WTC11 (cell line): Measurements from ENCODE around the gene FOXP1. TPM values are rescaled to one million over a fixed set of nuclear protein-coding genes. Genes with fewer than 3 reads are reported as not detected.

Experiments used
- ATAC-seq: fragments of 200-7000 bp; cut with Tn5 transposase; 2 replicates; pipeline ENCODE4 v1.10.0; 2021; ENCODE audit warnings: mild to moderate bottlenecking, moderate library complexity
- CTCF ChIA-PET: fragments of 300-600 bp; sonication (Branson Sonifier 250); formaldehyde crosslinking; loops from one replicate; lab custom pipeline; 2021; ENCODE audit warnings: antibody characterized with exemption; lab: Charles Lee
- POLR2A ChIA-PET: fragments of 350-600 bp; sonication (Branson Sonifier 250); formaldehyde crosslinking; loops from one replicate; lab custom pipeline; 2021; ENCODE audit warnings: antibody characterized with exemption; lab: Charles Lee
- DNase-seq: peaks from one replicate; pipeline ENCODE4 v3.0.0; 2021; ENCODE audit warnings: low spot score
- H3K27ac Mint-ChIP-seq: 2 replicates; pipeline ENCODE4 v1.8.0; 2021; ENCODE audit warnings: mixed read lengths
- H3K27me3 Mint-ChIP-seq: 2 replicates; pipeline ENCODE4 v1.8.0; 2021; ENCODE audit warnings: low read depth, mild to moderate bottlenecking, moderate library complexity, mixed read lengths
- H3K36me3 Mint-ChIP-seq: 2 replicates; pipeline ENCODE4 v1.8.0; 2021; ENCODE audit warnings: mixed read lengths
- H3K4me1 Mint-ChIP-seq: 2 replicates; pipeline ENCODE4 v1.8.0; 2022; ENCODE audit warnings: mixed read lengths
- H3K4me3 Mint-ChIP-seq: 2 replicates; pipeline ENCODE4 v1.8.0; 2021; ENCODE audit warnings: mild to moderate bottlenecking, moderate library complexity, mixed read lengths
- H3K9me3 Mint-ChIP-seq: 2 replicates; pipeline ENCODE4 v1.8.0; 2021; ENCODE audit warnings: mixed read lengths
- ATF1 ChIP-seq: sonication (generic); formaldehyde crosslinking; IDR thresholded peaks from 2 replicates; pipeline ENCODE4 v1.8.1; 2023; ENCODE audit warnings: mild to moderate bottlenecking, moderate library complexity, missing genetic modification reagents
- FOXJ3 ChIP-seq: sonication (generic); formaldehyde crosslinking; IDR thresholded peaks from 2 replicates; pipeline ENCODE4 v1.9.0; 2021; ENCODE audit warnings: missing genetic modification reagents, mild to moderate bottlenecking, borderline replicate concordance
- KAT7 ChIP-seq: sonication (generic); formaldehyde crosslinking; IDR thresholded peaks from 2 replicates; pipeline ENCODE4 v1.8.1; 2023; ENCODE audit warnings: missing genetic modification reagents, mild to moderate bottlenecking, borderline replicate concordance
- MYBL2 ChIP-seq: sonication (generic); formaldehyde crosslinking; IDR thresholded peaks from 2 replicates; pipeline ENCODE4 v1.8.1; 2023; ENCODE audit warnings: mild to moderate bottlenecking, moderate library complexity, missing genetic modification reagents
- NR2C2 ChIP-seq: sonication (generic); formaldehyde crosslinking; IDR thresholded peaks from 2 replicates; pipeline ENCODE4 v1.8.0; 2022; ENCODE audit warnings: mild to moderate bottlenecking, missing genetic modification reagents
- RORB ChIP-seq: fragments of 250-450 bp; sonication (Bioruptor Pico); IDR thresholded peaks from 2 replicates; pipeline ENCODE4 v1.9.0; 2021; ENCODE audit warnings: mild to moderate bottlenecking
- SMAD3 ChIP-seq: sonication (generic); formaldehyde crosslinking; IDR thresholded peaks from 2 replicates; pipeline ENCODE4 v1.8.0; 2022; ENCODE audit warnings: missing genetic modification reagents, mild to moderate bottlenecking, borderline replicate concordance
- SMAD4 ChIP-seq: sonication (generic); formaldehyde crosslinking; IDR thresholded peaks from 2 replicates; pipeline ENCODE4 v1.8.0; 2022; ENCODE audit warnings: mild to moderate bottlenecking, missing genetic modification reagents
- TCF7 ChIP-seq: sonication (generic); formaldehyde crosslinking; IDR thresholded peaks from 2 replicates; pipeline ENCODE4 v1.8.0; 2022; ENCODE audit warnings: mild to moderate bottlenecking, low read depth, missing genetic modification reagents, moderate library complexity
- TP53 ChIP-seq: sonication (generic); formaldehyde crosslinking; IDR thresholded peaks from 2 replicates; pipeline ENCODE4 v1.8.1; 2023; ENCODE audit warnings: mild to moderate bottlenecking, missing genetic modification reagents
- ZNF138 ChIP-seq: sonication (generic); formaldehyde crosslinking; conservative IDR thresholded peaks from 2 replicates; pipeline ENCODE4 v1.8.1; 2022; ENCODE audit warnings: mild to moderate bottlenecking, moderate library complexity, missing genetic modification reagents
- ZNF232 ChIP-seq: sonication (generic); formaldehyde crosslinking; IDR thresholded peaks from 2 replicates; pipeline ENCODE4 v1.8.0; 2022; ENCODE audit warnings: mild to moderate bottlenecking, missing genetic modification reagents
- ZNF263 ChIP-seq: sonication (generic); formaldehyde crosslinking; IDR thresholded peaks from 2 replicates; pipeline ENCODE4 v1.8.1; 2022; ENCODE audit warnings: low read depth, mild to moderate bottlenecking, moderate library complexity, missing genetic modification reagents
- total RNA-seq: library from RNA; stranded (reverse); gene quantifications from 3 replicates; pipeline ENCODE4 v1.2.3, GENCODE V29; 2021
- TF ChIP-seq, protein P1 (sequence below): sonication (generic); formaldehyde crosslinking; IDR thresholded peaks from 2 replicates; pipeline ENCODE4 v1.8.1; 2023; ENCODE audit warnings: mild to moderate bottlenecking, moderate library complexity, missing genetic modification reagents
- TF ChIP-seq, protein P2 (sequence below): fragments of 250-450 bp; sonication (Bioruptor Pico); IDR thresholded peaks from 2 replicates; pipeline ENCODE4 v1.8.0; 2021; ENCODE audit warnings: mild to moderate bottlenecking
- TF ChIP-seq, protein P3 (sequence below): sonication (generic); formaldehyde crosslinking; conservative IDR thresholded peaks from 2 replicates; pipeline ENCODE4 v1.8.1; 2022; ENCODE audit warnings: mild to moderate bottlenecking, missing genetic modification reagents
- TF ChIP-seq, protein P4 (sequence below): sonication (generic); formaldehyde crosslinking; IDR thresholded peaks from 2 replicates; pipeline ENCODE4 v1.8.1; 2022; ENCODE audit warnings: mild to moderate bottlenecking, missing genetic modification reagents, moderate library complexity, borderline replicate concordance
- TF ChIP-seq, protein P5 (sequence below): sonication (generic); formaldehyde crosslinking; IDR thresholded peaks from 2 replicates; pipeline ENCODE4 v1.8.1; 2022; ENCODE audit warnings: mild to moderate bottlenecking, moderate library complexity, missing genetic modification reagents
- TF ChIP-seq, protein P6 (sequence below): sonication (generic); formaldehyde crosslinking; IDR thresholded peaks from 2 replicates; pipeline ENCODE4 v1.8.0; 2022; ENCODE audit warnings: mild to moderate bottlenecking, missing genetic modification reagents
- TF ChIP-seq, protein P7 (sequence below): sonication (generic); formaldehyde crosslinking; IDR thresholded peaks from 2 replicates; pipeline ENCODE4 v1.8.1; 2022; ENCODE audit warnings: missing genetic modification reagents, borderline replicate concordance
- TF ChIP-seq, protein P8 (sequence below): sonication (generic); formaldehyde crosslinking; IDR thresholded peaks from 2 replicates; pipeline ENCODE4 v1.8.1; 2023; ENCODE audit warnings: mild to moderate bottlenecking, missing genetic modification reagents
- TF ChIP-seq, protein P9 (sequence below): sonication (generic); formaldehyde crosslinking; conservative IDR thresholded peaks from 2 replicates; pipeline ENCODE4 v1.8.1; 2023; ENCODE audit warnings: mild to moderate bottlenecking, low read depth, missing genetic modification reagents, moderate library complexity

Gene FOXP1
- total RNA-seq, 1 experiment from 2014 or later, result 25.8 TPM

DNA sequence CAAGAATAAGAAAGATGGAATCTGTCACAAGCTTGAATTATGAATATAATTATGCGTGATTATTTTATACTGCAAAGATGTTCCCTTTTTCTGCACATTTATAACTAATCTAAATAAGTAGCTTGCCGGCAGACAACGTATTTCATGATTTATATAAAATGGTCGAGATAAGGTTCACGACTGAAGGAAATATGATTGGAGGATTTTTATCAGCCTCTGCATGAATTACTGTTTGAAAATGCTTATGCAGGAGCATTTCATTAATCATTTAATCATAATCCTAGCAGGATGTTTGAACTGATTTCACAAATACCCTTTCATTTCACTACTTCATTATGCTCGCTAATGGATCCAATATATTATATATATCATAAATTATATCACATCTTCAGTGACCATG is 580.0 kb downstream of the FOXP1 start:
- H3K4me3 Mint-ChIP-seq, result no peak overlapping the region
- no peak overlapping the region for H3K27ac Mint-ChIP-seq
- peaks cover 9% of the 10 kb centered on the region for H3K27me3 Mint-ChIP-seq
- H3K4me1 Mint-ChIP-seq, result peaks cover 46% of the 10 kb centered on the region
- no peak for DNase-seq
- POLR2A ChIA-PET, result no interaction called here
- no peaks in the 10 kb centered on the region for H3K36me3 Mint-ChIP-seq
- ATAC-seq, result no peak
- H3K9me3 Mint-ChIP-seq, result no peaks in the 10 kb centered on the region
- CTCF ChIA-PET, result no interaction called here
- TF ChIP-seq RORB (CRISPR knock-in tag) (no peak), TP53 (no peak), ZNF138 (no peak), KAT7 (CRISPR knock-in tag) (no peak), ZNF232 (CRISPR knock-in tag) (no peak), FOXJ3 (CRISPR knock-in tag) (no peak), TCF7 (CRISPR knock-in tag) (no peak)
- TF ChIP-seq, protein P1, sequence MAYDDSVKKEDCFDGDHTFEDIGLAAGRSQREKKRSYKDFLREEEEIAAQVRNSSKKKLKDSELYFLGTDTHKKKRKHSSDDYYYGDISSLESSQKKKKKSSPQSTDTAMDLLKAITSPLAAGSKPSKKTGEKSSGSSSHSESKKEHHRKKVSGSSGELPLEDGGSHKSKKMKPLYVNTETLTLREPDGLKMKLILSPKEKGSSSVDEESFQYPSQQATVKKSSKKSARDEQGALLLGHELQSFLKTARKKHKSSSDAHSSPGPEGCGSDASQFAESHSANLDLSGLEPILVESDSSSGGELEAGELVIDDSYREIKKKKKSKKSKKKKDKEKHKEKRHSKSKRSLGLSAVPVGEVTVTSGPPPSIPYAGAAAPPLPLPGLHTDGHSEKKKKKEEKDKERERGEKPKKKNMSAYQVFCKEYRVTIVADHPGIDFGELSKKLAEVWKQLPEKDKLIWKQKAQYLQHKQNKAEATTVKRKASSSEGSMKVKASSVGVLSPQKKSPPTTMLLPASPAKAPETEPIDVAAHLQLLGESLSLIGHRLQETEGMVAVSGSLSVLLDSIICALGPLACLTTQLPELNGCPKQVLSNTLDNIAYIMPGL (CRISPR knock-in tag), result no peak
- TF ChIP-seq, protein P2, sequence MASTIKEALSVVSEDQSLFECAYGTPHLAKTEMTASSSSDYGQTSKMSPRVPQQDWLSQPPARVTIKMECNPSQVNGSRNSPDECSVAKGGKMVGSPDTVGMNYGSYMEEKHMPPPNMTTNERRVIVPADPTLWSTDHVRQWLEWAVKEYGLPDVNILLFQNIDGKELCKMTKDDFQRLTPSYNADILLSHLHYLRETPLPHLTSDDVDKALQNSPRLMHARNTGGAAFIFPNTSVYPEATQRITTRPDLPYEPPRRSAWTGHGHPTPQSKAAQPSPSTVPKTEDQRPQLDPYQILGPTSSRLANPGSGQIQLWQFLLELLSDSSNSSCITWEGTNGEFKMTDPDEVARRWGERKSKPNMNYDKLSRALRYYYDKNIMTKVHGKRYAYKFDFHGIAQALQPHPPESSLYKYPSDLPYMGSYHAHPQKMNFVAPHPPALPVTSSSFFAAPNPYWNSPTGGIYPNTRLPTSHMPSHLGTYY (CRISPR knock-in tag), result no peak

DNA sequence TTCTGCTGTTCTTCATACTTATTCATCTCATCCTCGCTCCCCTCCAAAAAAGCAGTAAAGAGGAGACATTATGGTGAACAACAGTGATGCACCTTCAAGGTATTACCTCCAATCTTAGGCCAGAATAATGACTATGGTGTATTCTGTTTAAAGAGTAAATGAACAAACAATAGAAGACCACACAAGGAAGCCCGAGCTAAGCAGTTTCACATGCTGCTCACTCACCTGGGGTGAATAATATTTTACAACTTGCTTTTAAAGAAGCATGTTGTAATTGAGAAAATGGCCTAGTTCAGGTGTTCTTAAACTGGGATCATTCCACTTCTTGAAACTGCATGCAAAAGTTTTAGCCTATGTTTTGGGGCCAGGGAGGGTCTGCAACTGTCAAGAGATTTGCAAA is 581.2 kb downstream of the FOXP1 start:
- no peak overlapping the region for H3K27ac Mint-ChIP-seq
- no peak for ATAC-seq
- peaks cover 33% of the 10 kb centered on the region for H3K4me1 Mint-ChIP-seq
- H3K4me3 Mint-ChIP-seq, result no peak overlapping the region
- POLR2A ChIA-PET, result no interaction called here
- H3K36me3 Mint-ChIP-seq, result no peaks in the 10 kb centered on the region
- H3K9me3 Mint-ChIP-seq, result no peaks in the 10 kb centered on the region
- no peak for DNase-seq
- CTCF ChIA-PET, result no interaction called here
- no peaks in the 10 kb centered on the region for H3K27me3 Mint-ChIP-seq
- TF ChIP-seq, protein P3, sequence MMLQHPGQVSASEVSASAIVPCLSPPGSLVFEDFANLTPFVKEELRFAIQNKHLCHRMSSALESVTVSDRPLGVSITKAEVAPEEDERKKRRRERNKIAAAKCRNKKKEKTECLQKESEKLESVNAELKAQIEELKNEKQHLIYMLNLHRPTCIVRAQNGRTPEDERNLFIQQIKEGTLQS, result no peak
- TF ChIP-seq, protein P4, sequence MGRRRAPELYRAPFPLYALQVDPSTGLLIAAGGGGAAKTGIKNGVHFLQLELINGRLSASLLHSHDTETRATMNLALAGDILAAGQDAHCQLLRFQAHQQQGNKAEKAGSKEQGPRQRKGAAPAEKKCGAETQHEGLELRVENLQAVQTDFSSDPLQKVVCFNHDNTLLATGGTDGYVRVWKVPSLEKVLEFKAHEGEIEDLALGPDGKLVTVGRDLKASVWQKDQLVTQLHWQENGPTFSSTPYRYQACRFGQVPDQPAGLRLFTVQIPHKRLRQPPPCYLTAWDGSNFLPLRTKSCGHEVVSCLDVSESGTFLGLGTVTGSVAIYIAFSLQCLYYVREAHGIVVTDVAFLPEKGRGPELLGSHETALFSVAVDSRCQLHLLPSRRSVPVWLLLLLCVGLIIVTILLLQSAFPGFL, result no peak
- TF ChIP-seq, protein P5, sequence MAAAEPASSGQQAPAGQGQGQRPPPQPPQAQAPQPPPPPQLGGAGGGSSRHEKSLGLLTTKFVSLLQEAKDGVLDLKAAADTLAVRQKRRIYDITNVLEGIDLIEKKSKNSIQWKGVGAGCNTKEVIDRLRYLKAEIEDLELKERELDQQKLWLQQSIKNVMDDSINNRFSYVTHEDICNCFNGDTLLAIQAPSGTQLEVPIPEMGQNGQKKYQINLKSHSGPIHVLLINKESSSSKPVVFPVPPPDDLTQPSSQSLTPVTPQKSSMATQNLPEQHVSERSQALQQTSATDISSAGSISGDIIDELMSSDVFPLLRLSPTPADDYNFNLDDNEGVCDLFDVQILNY (CRISPR knock-in tag), result no peak
- TF ChIP-seq, protein P6, sequence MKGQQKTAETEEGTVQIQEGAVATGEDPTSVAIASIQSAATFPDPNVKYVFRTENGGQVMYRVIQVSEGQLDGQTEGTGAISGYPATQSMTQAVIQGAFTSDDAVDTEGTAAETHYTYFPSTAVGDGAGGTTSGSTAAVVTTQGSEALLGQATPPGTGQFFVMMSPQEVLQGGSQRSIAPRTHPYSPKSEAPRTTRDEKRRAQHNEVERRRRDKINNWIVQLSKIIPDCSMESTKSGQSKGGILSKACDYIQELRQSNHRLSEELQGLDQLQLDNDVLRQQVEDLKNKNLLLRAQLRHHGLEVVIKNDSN, result no peak
- TF ChIP-seq, protein P7, sequence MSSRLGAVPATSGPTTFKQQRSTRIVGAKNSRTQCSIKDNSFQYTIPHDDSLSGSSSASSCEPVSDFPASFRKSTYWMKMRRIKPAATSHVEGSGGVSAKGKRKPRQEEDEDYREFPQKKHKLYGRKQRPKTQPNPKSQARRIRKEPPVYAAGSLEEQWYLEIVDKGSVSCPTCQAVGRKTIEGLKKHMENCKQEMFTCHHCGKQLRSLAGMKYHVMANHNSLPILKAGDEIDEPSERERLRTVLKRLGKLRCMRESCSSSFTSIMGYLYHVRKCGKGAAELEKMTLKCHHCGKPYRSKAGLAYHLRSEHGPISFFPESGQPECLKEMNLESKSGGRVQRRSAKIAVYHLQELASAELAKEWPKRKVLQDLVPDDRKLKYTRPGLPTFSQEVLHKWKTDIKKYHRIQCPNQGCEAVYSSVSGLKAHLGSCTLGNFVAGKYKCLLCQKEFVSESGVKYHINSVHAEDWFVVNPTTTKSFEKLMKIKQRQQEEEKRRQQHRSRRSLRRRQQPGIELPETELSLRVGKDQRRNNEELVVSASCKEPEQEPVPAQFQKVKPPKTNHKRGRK, result no peak
- TF ChIP-seq NR2C2 (CRISPR knock-in tag) (no peak), SMAD3 (CRISPR knock-in tag) (no peak), ATF1 (no peak), TCF7 (CRISPR knock-in tag) (no peak), ZNF263 (CRISPR knock-in tag) (no peak), MYBL2 (CRISPR knock-in tag) (no peak), SMAD4 (CRISPR knock-in tag) (no peak)
- TF ChIP-seq, protein P8, sequence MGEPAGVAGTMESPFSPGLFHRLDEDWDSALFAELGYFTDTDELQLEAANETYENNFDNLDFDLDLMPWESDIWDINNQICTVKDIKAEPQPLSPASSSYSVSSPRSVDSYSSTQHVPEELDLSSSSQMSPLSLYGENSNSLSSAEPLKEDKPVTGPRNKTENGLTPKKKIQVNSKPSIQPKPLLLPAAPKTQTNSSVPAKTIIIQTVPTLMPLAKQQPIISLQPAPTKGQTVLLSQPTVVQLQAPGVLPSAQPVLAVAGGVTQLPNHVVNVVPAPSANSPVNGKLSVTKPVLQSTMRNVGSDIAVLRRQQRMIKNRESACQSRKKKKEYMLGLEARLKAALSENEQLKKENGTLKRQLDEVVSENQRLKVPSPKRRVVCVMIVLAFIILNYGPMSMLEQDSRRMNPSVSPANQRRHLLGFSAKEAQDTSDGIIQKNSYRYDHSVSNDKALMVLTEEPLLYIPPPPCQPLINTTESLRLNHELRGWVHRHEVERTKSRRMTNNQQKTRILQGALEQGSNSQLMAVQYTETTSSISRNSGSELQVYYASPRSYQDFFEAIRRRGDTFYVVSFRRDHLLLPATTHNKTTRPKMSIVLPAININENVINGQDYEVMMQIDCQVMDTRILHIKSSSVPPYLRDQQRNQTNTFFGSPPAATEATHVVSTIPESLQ (CRISPR knock-in tag), result no peak
- TF ChIP-seq, protein P9, sequence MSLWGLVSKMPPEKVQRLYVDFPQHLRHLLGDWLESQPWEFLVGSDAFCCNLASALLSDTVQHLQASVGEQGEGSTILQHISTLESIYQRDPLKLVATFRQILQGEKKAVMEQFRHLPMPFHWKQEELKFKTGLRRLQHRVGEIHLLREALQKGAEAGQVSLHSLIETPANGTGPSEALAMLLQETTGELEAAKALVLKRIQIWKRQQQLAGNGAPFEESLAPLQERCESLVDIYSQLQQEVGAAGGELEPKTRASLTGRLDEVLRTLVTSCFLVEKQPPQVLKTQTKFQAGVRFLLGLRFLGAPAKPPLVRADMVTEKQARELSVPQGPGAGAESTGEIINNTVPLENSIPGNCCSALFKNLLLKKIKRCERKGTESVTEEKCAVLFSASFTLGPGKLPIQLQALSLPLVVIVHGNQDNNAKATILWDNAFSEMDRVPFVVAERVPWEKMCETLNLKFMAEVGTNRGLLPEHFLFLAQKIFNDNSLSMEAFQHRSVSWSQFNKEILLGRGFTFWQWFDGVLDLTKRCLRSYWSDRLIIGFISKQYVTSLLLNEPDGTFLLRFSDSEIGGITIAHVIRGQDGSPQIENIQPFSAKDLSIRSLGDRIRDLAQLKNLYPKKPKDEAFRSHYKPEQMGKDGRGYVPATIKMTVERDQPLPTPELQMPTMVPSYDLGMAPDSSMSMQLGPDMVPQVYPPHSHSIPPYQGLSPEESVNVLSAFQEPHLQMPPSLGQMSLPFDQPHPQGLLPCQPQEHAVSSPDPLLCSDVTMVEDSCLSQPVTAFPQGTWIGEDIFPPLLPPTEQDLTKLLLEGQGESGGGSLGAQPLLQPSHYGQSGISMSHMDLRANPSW (CRISPR knock-in tag), result no peak
